Tibial artery (tissue), 4 donors: ENCODE results near the gene TNFAIP8L1.
"Not testable (repeated sequence)": the region's sequence is repeated elsewhere in the genome, so short reads cannot be mapped to it uniquely, and the experiment has no call there.

ENCODE experiments used
- DNase-seq, 2 donors: peaks; one replicate each; pipeline ENCODE4 v3.0.0-alpha.2; 2019
- H3K27ac ChIP-seq, 2 donors: fragments of 200-600 bp; sonication (generic) in 1 of 2; 1 replicate in 1 of 2; 2 replicates in 1 of 2; pipeline ENCODE4 v1.5.1; 2018 to 2019; ENCODE audit warnings: mild to moderate bottlenecking in 1 of 2
- H3K27me3 ChIP-seq, 2 donors: fragments of 200-600 bp; sonication (generic) in 1 of 2; one replicate each; pipeline versions ENCODE4 v1.5.1 to v1.6.0; 2016 to 2019
- H3K36me3 ChIP-seq, 3 donors: fragments of 200-600 bp; sonication (generic) in 2 of 3; one replicate each; pipeline ENCODE4 v1.5.1; 2016 to 2019; ENCODE audit warnings: mild to moderate bottlenecking in 2 of 3
- H3K4me1 ChIP-seq, 4 donors: fragments of 200-600 bp; sonication (generic) in 2 of 4; 1 replicate in 3 of 4; 2 replicates in 1 of 4; pipeline ENCODE4 v1.5.1; 2016 to 2019
- H3K4me3 ChIP-seq, 2 donors: fragments of 200-600 bp; sonication (generic) in 1 of 2; 1 replicate in 1 of 2; 2 replicates in 1 of 2; pipeline ENCODE4 v1.5.1; 2018 to 2019; ENCODE audit warnings: mild to moderate bottlenecking in 2 of 2
- H3K9me3 ChIP-seq, 3 donors: fragments of 200-600 bp; sonication (generic) in 1 of 3; one replicate each; pipeline ENCODE4 v1.5.1; 2016 to 2019
- CTCF ChIP-seq, 2 experiments: fragments of 200-600 bp in 1 of 2; fragments of 450-650 bp in 1 of 2; IDR thresholded peaks; one replicate each; pipeline ENCODE4 v1.5.1; 2017 to 2019; ENCODE audit warnings: antibody characterized with exemption in 2 of 2, mild to moderate bottlenecking in 1 of 2, moderate library complexity in 1 of 2
- intact Hi-C: fragments of 100-400 bp; cut with DNase I; formaldehyde crosslinking; loops from one replicate; pipeline ENCODE4 v1.15.0; 2023; ENCODE audit warnings: low total_unique reads

TNFAIP8L1 gene

GRCh38 chr19:4593409-4593851, 45.9 kb upstream of the TNFAIP8L1 start:
- no peak overlapping the region for H3K27ac ChIP-seq
- H3K4me3 ChIP-seq, result no peak overlapping the region
- peaks cover 0 to 7% (median 0%) of the 10 kb centered on the region in 4 donors for H3K4me1 ChIP-seq
- intact Hi-C loops, result no loop called here
- peaks cover 0 to 83% of the 10 kb centered on the region in 2 donors for H3K27me3 ChIP-seq
- no peaks in the 10 kb centered on the region for H3K9me3 ChIP-seq
- no peak for DNase-seq
- H3K36me3 ChIP-seq, result no peaks in the 10 kb centered on the region
- no peak for TF ChIP-seq CTCF (IDR thresholded peaks at IDR 0.05)

GRCh38 chr19:4594201-4594600, 45.1 kb upstream of the TNFAIP8L1 start:
- H3K9me3 ChIP-seq, result no peaks in the 10 kb centered on the region
- H3K36me3 ChIP-seq, result no peaks in the 10 kb centered on the region
- no peak for TF ChIP-seq CTCF (IDR thresholded peaks at IDR 0.05)
- H3K27ac ChIP-seq, result no peak overlapping the region
- peaks cover 0 to 84% of the 10 kb centered on the region in 2 donors for H3K27me3 ChIP-seq
- no peak overlapping the region for H3K4me3 ChIP-seq
- DNase-seq, result no peak
- intact Hi-C loops, result no loop called here
- peaks cover 0 to 11% (median 0%) of the 10 kb centered on the region in 4 donors for H3K4me1 ChIP-seq

GRCh38 chr19:4595158-4595557, 44.2 kb upstream of the TNFAIP8L1 start:
- H3K36me3 ChIP-seq, H3K4me3 ChIP-seq, intact Hi-C loops, H3K9me3 ChIP-seq, DNase-seq, H3K27ac ChIP-seq: not testable (repeated sequence)
- Histone ChIP-seq H3K4me1 (peaks cover 0 to 11% (median 0%) of the 10 kb centered on the region in 4 donors), H3K27me3 (peaks cover 0 to 85% of the 10 kb centered on the region in 2 donors)

GRCh38 chr19:4596033-4596904, 43.0 kb upstream of the TNFAIP8L1 start:
- Histone ChIP-seq H3K9me3 (no peaks in the 10 kb centered on the region), H3K4me3 (no peak overlapping the region), H3K27me3 (peaks cover 0 to 85% of the 10 kb centered on the region in 2 donors), H3K4me1 (peaks cover 0 to 11% (median 0%) of the 10 kb centered on the region in 4 donors), H3K27ac (no peak overlapping the region), H3K36me3 (no peaks in the 10 kb centered on the region)
- intact Hi-C loops, result no loop called here
- TF ChIP-seq CTCF (IDR thresholded peaks at IDR 0.05), result no peak
- DNase-seq, result no peak

GRCh38 chr19:4597278-4597974, 41.9 kb upstream of the TNFAIP8L1 start:
- DNase-seq, result no peak
- no peak for TF ChIP-seq CTCF (IDR thresholded peaks at IDR 0.05)
- H3K9me3 ChIP-seq, result no peaks in the 10 kb centered on the region
- H3K4me1 ChIP-seq, result peaks cover 0 to 11% (median 0%) of the 10 kb centered on the region in 4 donors
- no peak overlapping the region for H3K4me3 ChIP-seq
- H3K36me3 ChIP-seq, result no peaks in the 10 kb centered on the region
- H3K27me3 ChIP-seq, result peaks cover 0 to 89% of the 10 kb centered on the region in 2 donors
- H3K27ac ChIP-seq, result no peak overlapping the region
- intact Hi-C loops, result no loop called here
